Measurements from ENCODE around the gene DSTYK. TPM values are rescaled to one million over a fixed set of nuclear protein-coding genes. Genes with fewer than 3 reads are reported as not detected.

The DSTYK gene
- polyA plus RNA-seq, 1 of the 3 experiments (the other 2 are of a cell fraction) = 4.4 TPM

GRCh38 chr1:205199090-205199930 lies 12.2 kb downstream of the DSTYK start:
- H3K4me2 ChIP-seq = no peak overlapping the region
- H3K9me3 ChIP-seq = no peaks in the 10 kb centered on the region
- H3K9me2 ChIP-seq = no peaks in the 10 kb centered on the region
- H3K4me1 ChIP-seq (ENCODE audit: control insufficient read depth in 1 of 2, insufficient read depth in 2 of 2, low read depth in 1 of 2, low read length in 1 of 2) = peaks cover 0 to 7% of the 10 kb centered on the region in 2 experiments; a peak in 2 of 4 replicates
- WGBS (ENCODE audit: low lambda C conversion rate) = 91% methylated on average over 8 of the region's 9 CpGs
- ChIA-PET CTCF (interaction anchor here (0.7 to 2.0 kb wide), 7 partner anchors 57 to 223 kb away, joined by 3 to 6 read pairs (median 4); partner anchors contain the start of gene RBBP5), POLR2A (no interaction called here)
- H3K4me3 ChIP-seq (ENCODE audit: low read depth in 2 of 2, low read length in 1 of 2) = no peak overlapping the region
- no peak for DNase-seq
- H3K9ac ChIP-seq = no peak overlapping the region
- H3K79me2 ChIP-seq (ENCODE audit: insufficient read depth) = peaks cover 93% of the 10 kb centered on the region
- peaks cover 4% of the 10 kb centered on the region for H4K20me1 ChIP-seq (ENCODE audit: insufficient read depth)
- no peak overlapping the region for H3K27ac ChIP-seq (ENCODE audit: low read depth in 2 of 2, low read length in 1 of 2)
- H3K36me3 ChIP-seq (replicated peaks in 1 of 2; ENCODE audit: control insufficient read depth in 1 of 2, insufficient read depth in 2 of 2, low read length in 1 of 2) = no peaks in the 10 kb centered on the region
- H3F3A ChIP-seq (replicated peaks; ENCODE audit: insufficient read depth) = peaks cover 6% of the 10 kb centered on the region
- H3K27me3 ChIP-seq (ENCODE audit: insufficient read depth) = no peaks in the 10 kb centered on the region
- TF ChIP-seq USF1 (IDR thresholded peaks at IDR 0.05; ENCODE audit: borderline replicate concordance, low read depth) (no peak), ZBTB33 (IDR thresholded peaks at IDR 0.05; ENCODE audit: borderline replicate concordance, low read depth) (no peak), RXRA (IDR thresholded peaks at IDR 0.05; ENCODE audit: borderline replicate concordance, low read depth) (no peak), ELF1 (IDR thresholded peaks at IDR 0.05) (no peak), EP300 (IDR thresholded peaks at IDR 0.05; ENCODE audit: borderline replicate concordance in 1 of 2, low read depth in 1 of 2, low read length in 1 of 2) (no peak), RCOR1 (IDR thresholded peaks at IDR 0.05; ENCODE audit: low read length) (no peak), SIN3A (IDR thresholded peaks at IDR 0.05; ENCODE audit: borderline replicate concordance, low read depth, low read length) (no peak), POLR2AphosphoS5 (IDR thresholded peaks at IDR 0.05; ENCODE audit: low read depth, low read length) (no peak), FOSL2 (IDR thresholded peaks at IDR 0.05; ENCODE audit: borderline replicate concordance, low read depth) (no peak), TCF12 (IDR thresholded peaks at IDR 0.05) (no peak), CHD2 (IDR thresholded peaks at IDR 0.05; ENCODE audit: low read length, partially characterized antibody) (no peak), TEAD4 (IDR thresholded peaks at IDR 0.05; ENCODE audit: borderline replicate concordance, insufficient read depth) (no peak), MEF2A (IDR thresholded peaks at IDR 0.05; ENCODE audit: borderline replicate concordance, low read depth) (no peak), NFIC (IDR thresholded peaks at IDR 0.05; ENCODE audit: borderline replicate concordance) (no peak), FOXM1 (IDR thresholded peaks at IDR 0.05; ENCODE audit: low read depth) (no peak)
- no peak overlapping the region for H2AFZ ChIP-seq (ENCODE audit: low read depth)

Measured in SK-N-SH (cell line).